ENCODE data around the gene KLK1.

Gene KLK1

GRCh38 chr19:50835785-50836542 lies 12.4 kb upstream of the KLK1 start:
- peak; percentile 85 for DNase-seq (ENCODE audit: low spot score)

- no peak for DNase-seq (ENCODE audit: low spot score)
Observed at GRCh38 chr19:50835103-50835784, 11.7 kb upstream of the KLK1 start.

- no peak for DNase-seq (ENCODE audit: low spot score)
Observed at GRCh38 chr19:50833802-50834167, 10.2 kb upstream of the KLK1 start.

- DNase-seq (ENCODE audit: low spot score) = no peak
Observed at GRCh38 chr19:50833117-50833801, 9.7 kb upstream of the KLK1 start, which contains the start of gene KLK15. Gene KLK15 (minus strand): TSS chr19:50833574. CDS start chr19:50831492, 2,082 bp downstream.

GRCh38 chr19:50832666-50833065 lies 9.1 kb upstream of the KLK1 start:
- DNase-seq (ENCODE audit: low spot score) = no peak

- no peak for DNase-seq (ENCODE audit: low spot score)
Observed at GRCh38 chr19:50831026-50831396, 7.4 kb upstream of the KLK1 start.

- DNase-seq (ENCODE audit: low spot score) = no peak
Observed at GRCh38 chr19:50830266-50831025, 6.9 kb upstream of the KLK1 start.

GRCh38 chr19:50829801-50830200 lies 6.2 kb upstream of the KLK1 start:
- DNase-seq (ENCODE audit: low spot score) = no peak

GRCh38 chr19:50827476-50827875 lies 3.9 kb upstream of the KLK1 start:
- no peak for DNase-seq (ENCODE audit: low spot score)

- no peak for DNase-seq (ENCODE audit: low spot score)
Observed at GRCh38 chr19:50826492-50827240, 3.1 kb upstream of the KLK1 start.

GRCh38 chr19:50822661-50823208 lies 852 bp downstream of the KLK1 start:
- no peak for DNase-seq (ENCODE audit: low spot score)

- DNase-seq (ENCODE audit: low spot score) = no peak
Observed at GRCh38 chr19:50821622-50822021, 2.0 kb downstream of the KLK1 start.

GRCh38 chr19:50821248-50821612 lies 2.4 kb downstream of the KLK1 start:
- DNase-seq (ENCODE audit: low spot score) = no peak

- no peak for DNase-seq (ENCODE audit: low spot score)
Observed at GRCh38 chr19:50820549-50821247, 2.9 kb downstream of the KLK1 start.

- no peak for DNase-seq (ENCODE audit: low spot score)
Observed at GRCh38 chr19:50820086-50820485, 3.5 kb downstream of the KLK1 start.

GRCh38 chr19:50819636-50820035 lies 4.0 kb downstream of the KLK1 start:
- no peak for DNase-seq (ENCODE audit: low spot score)

GRCh38 chr19:50818859-50819472 lies 4.6 kb downstream of the KLK1 start:
- DNase-seq (ENCODE audit: low spot score) = no peak

- DNase-seq (ENCODE audit: low spot score) = peak; percentile 92
Observed at GRCh38 chr19:50817941-50818858, 5.4 kb downstream of the KLK1 start.

GRCh38 chr19:50815439-50815838 lies 8.1 kb downstream of the KLK1 start:
- DNase-seq (ENCODE audit: low spot score) = no peak
